Measurements from ENCODE around the gene RMDN2. TPM values are rescaled to one million over a fixed set of nuclear protein-coding genes. Genes with fewer than 3 reads are reported as not detected.
A peak's percentile ranks its signal among the peaks of the same experiment; 100 is the strongest.

The RMDN2 gene
- total RNA-seq, result 4.8 TPM
- long read RNA-seq, partial matches to known transcripts, result 1 of 6 reads
- long read RNA-seq, other reads (novel, unspliced or antisense), result 3 of 6 reads

GRCh38 chr2:37925063-37925897 lies at the start of gene RMDN2:
TSS of gene RMDN2 (plus strand) at chr2:37925287. CDS start at chr2:37929278, 3,991 bp downstream.
- intact Hi-C loops (cut with DNase I), result no loop called here
- DNase-seq (ENCODE audit: low spot score), result peak; percentile 96

GRCh38 chr2:37875403-37875906 lies 49.6 kb upstream of the RMDN2 start:
- no peak for DNase-seq (ENCODE audit: low spot score)
- intact Hi-C loops (cut with DNase I), result loop anchor here (5.0 to 10.0 kb wide), 3 partner anchors 203 to 478 kb away; partner anchors contain the start of gene CDC42EP3

GRCh38 chr2:37876227-37876626 lies 48.9 kb upstream of the RMDN2 start:
- no peak for DNase-seq (ENCODE audit: low spot score)
- intact Hi-C loops (cut with DNase I), result loop anchor here (2.0 to 10.0 kb wide), 4 partner anchors 204 to 479 kb away; partner anchors contain the start of gene CDC42EP3

- DNase-seq (ENCODE audit: low spot score), result no peak
- intact Hi-C loops (cut with DNase I), result loop anchor here (1.0 to 10.0 kb wide), 5 partner anchors 47 to 480 kb away; partner anchors contain the start of gene CDC42EP3
These were observed 47.4 kb upstream of the RMDN2 start for GRCh38 chr2:37877457-37878315.

- no peak for DNase-seq (ENCODE audit: low spot score)
- intact Hi-C loops (cut with DNase I), result loop anchor here (5.0 to 10.0 kb wide), 3 partner anchors 206 to 481 kb away; partner anchors contain the start of gene CDC42EP3
These were observed 46.6 kb upstream of the RMDN2 start for GRCh38 chr2:37878536-37878935.

DNA sequence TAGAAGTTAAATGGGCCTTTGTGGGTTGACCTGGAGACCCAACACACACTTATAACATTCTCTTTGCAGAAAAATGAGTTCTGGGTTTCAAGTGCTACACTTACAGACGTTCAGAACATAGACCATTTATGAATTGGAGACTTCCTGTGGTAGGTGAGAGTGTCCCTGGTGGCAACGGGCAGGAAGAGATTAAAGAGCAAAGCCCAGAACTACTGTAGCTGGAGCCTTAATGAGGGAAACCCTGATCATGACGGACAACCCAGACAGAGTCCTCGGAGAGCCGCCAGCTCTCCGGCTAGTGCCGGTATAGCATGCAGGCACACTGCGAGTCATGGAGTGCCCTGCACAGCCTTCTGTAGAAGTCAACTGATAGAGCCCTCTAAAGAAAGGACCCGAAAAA lies 44.5 kb upstream of the RMDN2 start:
- intact Hi-C loops (cut with DNase I), result loop anchor here (10.0 kb wide), 1 partner anchor 716 kb away; no protein-coding TSS in a partner anchor

DNA sequence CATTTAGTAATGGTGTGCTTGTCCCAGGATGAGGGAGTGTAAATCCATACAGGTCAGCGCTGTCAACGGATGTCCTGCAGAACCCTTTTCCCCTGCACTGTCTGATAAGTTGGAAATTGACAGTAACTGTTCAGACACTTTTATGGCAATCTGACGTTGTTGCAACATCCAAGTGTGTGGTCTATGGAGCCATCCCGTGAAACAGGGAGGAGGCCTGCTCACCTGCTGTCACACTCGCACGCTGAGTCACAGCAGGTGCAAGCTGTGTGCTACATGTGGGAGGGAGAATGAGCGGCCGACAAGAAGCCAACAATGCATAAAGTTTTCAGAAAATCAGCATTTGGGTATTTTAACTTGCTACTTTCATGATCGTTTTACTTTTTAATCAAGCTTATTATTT lies 43.7 kb upstream of the RMDN2 start:
- intact Hi-C loops (cut with DNase I), result loop anchor here (10.0 kb wide), 1 partner anchor 717 kb away; no protein-coding TSS in a partner anchor
- DNase-seq (ENCODE audit: low spot score), result no peak

More for the DNA sequence above, 44.5 kb upstream of the RMDN2 start:
- DNase-seq (ENCODE audit: low spot score), result no peak

DNA sequence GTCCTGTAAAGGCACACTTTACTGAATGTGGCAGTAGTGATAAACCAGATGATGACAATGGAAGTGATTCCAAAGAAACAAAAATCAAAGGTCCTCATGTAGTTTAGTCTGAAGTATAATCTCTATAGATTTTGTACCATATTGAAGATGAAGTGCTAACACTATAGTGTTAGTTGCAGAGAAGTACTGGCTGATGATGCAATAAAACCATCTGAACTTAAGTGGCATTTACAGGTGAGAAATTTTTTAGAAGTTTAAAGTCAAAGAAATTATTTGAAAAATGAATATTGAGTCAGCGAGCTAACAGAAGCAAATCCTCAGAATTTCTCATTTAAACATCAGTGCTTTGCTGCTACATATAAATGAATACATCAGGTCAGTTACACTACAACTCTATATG lies 43.1 kb upstream of the RMDN2 start:
- intact Hi-C loops (cut with DNase I), result loop anchor here (10.0 kb wide), 1 partner anchor 717 kb away; no protein-coding TSS in a partner anchor
- no peak for DNase-seq (ENCODE audit: low spot score)

- no peak for DNase-seq (ENCODE audit: low spot score)
- intact Hi-C loops (cut with DNase I), result loop anchor here (10.0 kb wide), 1 partner anchor 719 kb away; no protein-coding TSS in a partner anchor
These were observed 41.6 kb upstream of the RMDN2 start for GRCh38 chr2:37883518-37883917.

DNA sequence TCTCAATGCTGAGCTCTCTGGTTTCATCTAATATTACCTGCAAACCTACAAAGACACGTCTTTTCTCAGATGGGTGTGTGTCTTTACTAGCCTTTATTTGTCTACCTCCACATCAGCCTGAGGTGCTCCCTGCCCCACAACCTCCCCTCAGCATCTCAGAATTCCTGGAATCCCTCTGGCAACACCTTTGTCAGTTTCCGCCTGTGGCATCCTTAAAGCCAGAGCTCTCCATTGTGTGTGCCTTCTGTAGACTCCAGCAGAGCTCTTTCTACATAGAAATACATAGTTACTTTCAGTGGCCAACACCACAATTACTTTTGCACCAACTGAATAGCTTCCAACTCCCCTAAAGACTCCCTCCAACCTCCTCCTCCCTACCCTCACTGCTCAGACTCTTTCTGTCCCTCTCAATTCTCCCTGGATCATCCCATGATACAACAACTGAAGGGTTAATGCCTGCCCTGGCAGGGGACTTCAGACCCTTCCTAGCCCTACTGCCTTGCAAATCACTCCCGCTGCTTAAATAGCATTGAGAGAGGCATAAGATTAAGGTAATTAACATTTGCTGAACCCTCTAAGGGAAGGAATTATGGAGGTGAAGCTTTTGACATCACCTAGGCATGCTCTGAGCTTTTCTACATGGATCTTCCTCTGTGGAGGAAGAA lies 39.6 kb upstream of the RMDN2 start:
- no peak for DNase-seq (ENCODE audit: low spot score)
- intact Hi-C loops (cut with DNase I), result loop anchor here (10.0 kb wide), 1 partner anchor 721 kb away; no protein-coding TSS in a partner anchor

DNA sequence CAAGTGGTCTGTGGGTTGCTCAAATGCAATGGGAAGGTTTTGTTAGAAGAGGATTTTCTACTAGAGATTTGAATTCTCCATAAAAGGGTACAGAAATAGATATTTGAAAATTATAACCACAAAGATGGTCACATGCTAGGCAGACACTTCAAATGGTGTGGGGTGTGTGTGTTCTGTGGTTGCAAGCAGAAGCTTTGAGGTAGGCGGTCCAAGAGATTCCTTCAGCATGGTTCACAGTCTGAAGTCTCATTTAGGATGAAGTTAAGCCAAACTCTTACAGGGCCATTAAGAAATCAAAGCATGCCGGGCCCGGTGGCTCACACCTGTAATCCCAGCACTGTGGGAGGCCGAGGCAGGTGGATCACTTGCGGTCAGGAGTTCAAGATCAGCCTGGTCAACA lies 38.3 kb upstream of the RMDN2 start:
- DNase-seq (ENCODE audit: low spot score), result no peak
- intact Hi-C loops (cut with DNase I), result loop anchor here (10.0 kb wide), 1 partner anchor 722 kb away; no protein-coding TSS in a partner anchor

DNA sequence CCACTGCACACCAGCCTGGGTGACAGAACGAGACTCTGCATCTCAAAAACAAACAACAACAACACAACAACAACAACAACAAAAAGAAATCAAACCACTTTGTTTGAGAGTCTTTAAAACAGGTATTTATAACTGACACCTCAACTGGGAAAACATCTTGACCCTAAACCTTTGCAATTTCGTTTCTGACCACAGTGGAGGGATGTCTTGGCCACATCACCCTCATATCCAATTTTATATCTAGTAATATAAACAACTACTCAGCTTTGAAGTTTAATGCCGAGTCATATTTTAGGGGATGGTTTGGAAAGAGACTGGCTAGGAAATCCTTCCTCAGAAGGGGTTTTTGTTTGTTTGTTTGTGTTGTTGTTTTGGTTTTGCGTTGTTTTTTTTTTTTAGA lies 37.8 kb upstream of the RMDN2 start:
- intact Hi-C loops (cut with DNase I), result loop anchor here (10.0 kb wide), 1 partner anchor 722 kb away; no protein-coding TSS in a partner anchor
- DNase-seq (ENCODE audit: low spot score), result no peak

DNA sequence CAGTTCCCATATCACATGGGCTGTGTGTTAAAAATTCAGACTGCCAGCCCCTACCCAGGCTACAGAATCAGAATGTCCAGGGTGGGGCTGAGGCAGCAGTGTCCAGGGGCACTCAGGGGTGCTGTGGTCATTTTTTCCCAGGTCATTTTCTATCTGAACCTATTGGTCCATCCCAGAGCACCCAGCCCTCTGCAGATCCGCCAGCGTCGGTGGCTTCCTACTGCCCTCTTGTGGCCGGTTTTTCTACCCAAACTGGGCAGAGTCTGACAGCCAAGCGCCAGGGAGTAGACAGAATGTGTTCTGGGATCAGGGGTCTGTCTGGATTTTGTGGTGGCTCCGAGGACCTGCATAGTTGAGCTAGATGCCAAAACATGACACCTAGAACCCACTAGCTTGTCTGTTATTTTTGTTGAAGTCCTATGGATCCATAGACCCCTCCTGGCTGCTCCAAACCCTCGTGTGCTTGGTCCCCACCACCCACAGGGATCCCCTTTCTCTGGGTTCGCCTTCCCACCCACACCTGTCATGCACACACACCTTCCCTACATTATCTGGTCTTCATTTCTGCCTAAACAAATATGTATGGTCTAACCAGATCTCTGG lies 34.1 kb upstream of the RMDN2 start:
- intact Hi-C loops (cut with DNase I), result loop anchor here (2.0 to 10.0 kb wide), 2 partner anchors 384 to 496 kb away; no protein-coding TSS in a partner anchor
- DNase-seq (ENCODE audit: low spot score), result peak; percentile 88

- intact Hi-C loops (cut with DNase I), result loop anchor here (2.0 to 10.0 kb wide), 2 partner anchors 383 to 497 kb away; no protein-coding TSS in a partner anchor
- no peak for DNase-seq (ENCODE audit: low spot score)
These were observed 33.1 kb upstream of the RMDN2 start for GRCh38 chr2:37891846-37892435.

DNA sequence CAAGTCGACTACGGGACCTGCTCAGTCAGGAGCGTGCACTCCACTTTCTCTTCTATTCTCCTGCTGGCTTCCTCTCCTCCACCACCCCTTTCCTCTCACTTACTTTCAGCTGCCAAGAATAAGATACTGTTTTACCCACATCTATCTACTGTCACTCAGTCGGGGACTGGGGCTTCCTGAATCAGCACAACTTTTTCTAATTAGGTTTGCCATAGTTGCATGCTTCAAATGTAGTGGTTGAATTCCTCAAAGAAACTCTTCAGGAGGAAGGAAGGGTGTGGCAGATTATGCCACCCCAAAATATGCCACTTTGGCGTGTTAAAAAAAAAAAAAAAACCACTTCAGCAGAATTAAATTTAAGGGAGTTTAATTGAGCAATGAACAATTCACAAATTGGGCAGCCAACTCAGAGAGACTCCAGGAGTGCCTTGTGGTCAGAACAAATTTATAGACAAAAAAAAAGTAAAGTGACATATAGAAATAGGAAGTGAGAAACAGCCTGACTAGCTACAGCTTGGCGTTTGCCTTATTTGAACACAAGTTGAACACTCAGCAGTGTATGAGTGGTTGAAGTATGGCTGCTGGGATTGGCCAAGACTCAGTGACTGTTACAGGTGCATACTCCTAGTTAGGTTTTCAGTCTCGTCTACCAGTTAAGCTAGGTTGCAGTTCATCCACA lies 32.5 kb upstream of the RMDN2 start:
- intact Hi-C loops (cut with DNase I), result loop anchor here (1.0 to 10.0 kb wide), 2 partner anchors 25 to 382 kb away; no protein-coding TSS in a partner anchor

GRCh38 chr2:37893327-37893726 lies 31.8 kb upstream of the RMDN2 start:
- DNase-seq (ENCODE audit: low spot score), result no peak
- intact Hi-C loops (cut with DNase I), result loop anchor here (1.0 to 10.0 kb wide), 2 partner anchors 24 to 381 kb away; no protein-coding TSS in a partner anchor

More for the DNA sequence above, 32.5 kb upstream of the RMDN2 start:
- DNase-seq (ENCODE audit: low spot score), result no peak

GRCh38 chr2:37894047-37894446 lies 31.0 kb upstream of the RMDN2 start:
- intact Hi-C loops (cut with DNase I), result loop anchor here (10.0 kb wide), 1 partner anchor 381 kb away; no protein-coding TSS in a partner anchor
- no peak for DNase-seq (ENCODE audit: low spot score)
